Stimulated activated CD8-positive, alpha-beta memory T cell treated with anti-CD3 and anti-CD28 coated beads, Interleukin-4, amount 100 ng/mL, for 1 hour (primary cell): Measurements from ENCODE around the gene TAF3.

Experiments used
- DNase-seq, 2 donors: peaks; one replicate each; pipeline ENCODE4 v3.0.0-alpha.2; 2020; ENCODE audit warnings: low read depth in 2 of 2, low spot score in 1 of 2

Gene TAF3

DNA sequence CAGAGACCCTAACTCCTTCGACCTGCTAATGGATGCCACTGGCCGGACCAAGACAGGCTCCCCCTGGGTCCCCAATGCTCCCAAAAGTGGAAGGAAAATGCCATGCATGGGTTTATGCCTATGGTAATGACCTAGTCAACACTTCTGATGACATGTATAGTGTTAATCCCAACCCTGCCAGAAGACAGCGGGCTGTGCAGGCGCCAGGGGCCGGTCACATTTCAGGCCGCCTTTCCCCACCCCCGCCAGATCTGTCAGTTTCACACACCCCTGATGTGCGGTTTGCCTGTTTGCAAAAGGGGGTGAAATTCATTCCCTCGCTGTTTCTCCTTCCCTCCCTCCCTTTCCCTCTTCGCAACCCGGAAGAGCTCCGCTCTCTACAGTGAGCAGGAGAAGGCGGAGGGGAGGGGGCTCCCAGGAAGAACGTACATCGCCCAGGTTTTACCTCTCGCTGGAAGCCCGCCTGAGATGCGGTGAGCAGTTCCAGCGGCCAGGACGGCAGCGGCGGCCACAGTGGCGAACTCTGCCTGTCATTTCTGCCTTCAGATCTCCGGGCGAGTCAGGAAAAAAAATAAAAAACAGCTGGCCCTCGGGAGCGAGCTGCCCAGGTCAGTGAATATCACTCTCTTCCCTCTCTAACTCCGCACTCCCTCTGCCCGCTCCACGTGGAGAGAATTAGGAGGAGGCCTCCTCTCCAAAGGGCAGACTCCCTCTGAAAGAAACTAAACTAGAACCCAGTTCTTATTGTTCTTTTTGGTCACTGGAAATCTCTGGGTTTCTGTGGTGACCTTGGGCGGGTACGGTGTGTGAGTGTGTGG, 226.8 kb downstream of the TAF3 start:
- no peak for DNase-seq

DNA sequence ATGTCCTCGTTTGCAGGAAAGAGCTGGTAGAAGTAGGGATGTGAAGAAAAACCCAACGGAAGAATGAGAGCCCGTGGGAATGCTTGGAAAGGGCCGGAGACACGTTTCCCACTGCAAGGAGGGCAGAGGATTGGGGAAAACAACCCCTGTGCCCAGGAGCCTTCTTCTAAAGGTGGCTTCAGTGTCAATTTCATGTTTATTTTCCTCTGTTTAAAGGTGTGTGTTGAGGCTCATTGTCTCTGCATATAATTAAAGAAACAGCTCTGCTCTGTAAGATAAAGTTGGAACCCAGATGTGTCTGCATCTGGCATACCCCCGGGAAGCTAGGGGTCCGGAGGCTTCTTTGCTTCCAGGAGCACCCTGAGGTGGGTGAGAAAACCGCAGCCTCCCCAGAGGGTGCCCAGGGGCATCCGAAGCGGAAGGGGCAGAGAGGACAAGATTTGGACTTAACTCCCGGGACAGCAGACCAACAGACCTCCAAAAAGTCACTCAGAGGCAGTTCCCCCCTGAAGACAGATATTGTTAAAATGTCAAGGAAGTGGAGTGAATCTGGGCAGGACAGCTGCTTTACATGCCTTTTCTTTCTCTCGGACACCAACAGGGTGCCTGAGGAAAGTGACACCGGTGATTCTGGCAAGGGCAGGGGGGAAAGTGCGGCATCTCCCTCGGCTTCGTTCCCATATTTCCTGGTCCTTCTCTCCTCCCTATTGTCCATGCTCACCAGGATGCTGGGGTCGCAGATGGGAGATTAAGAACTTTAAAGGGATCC, 227.6 kb downstream of the TAF3 start:
- DNase-seq, result no peak

DNA sequence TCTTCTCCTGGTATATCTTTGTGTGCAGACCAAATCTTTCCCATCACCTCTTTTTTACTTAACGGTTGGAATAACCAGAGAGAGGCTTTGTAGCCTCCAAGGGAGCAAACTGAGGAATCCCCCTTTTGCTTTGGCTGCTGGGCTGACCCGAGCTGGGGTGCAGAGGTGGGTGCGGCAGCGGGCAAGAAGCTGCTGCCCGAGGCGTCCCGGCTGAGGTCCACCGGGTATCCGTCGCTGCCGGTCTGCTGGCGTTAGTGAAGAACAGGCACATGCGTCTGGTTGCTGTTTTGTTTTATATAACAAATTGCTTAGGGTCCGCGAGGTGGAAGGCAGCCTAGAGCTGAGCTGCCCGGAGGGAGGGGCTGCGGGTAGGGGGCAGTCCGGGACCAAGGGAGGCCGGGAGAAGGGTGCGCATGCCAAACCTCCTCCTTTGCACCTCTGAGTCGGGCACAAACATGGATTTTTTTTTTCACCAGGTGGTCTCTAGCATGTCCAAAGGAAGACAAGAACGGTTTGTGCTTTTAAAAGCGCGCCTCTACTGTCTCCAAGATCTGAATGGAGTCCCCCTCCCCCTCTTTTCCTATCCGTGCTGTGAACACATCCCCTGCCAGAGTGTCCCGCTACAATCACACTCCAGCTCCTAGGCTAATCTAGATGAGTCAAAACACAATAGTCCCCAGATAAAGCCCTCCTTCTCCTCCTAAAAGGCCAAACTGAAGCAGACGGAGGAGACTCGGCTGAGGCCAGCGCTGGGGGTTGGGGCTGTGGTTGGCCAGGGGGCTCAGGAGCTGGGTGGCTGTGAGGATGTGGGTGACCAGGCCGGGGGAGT, 229.4 kb downstream of the TAF3 start:
- DNase-seq, result no peak

DNA sequence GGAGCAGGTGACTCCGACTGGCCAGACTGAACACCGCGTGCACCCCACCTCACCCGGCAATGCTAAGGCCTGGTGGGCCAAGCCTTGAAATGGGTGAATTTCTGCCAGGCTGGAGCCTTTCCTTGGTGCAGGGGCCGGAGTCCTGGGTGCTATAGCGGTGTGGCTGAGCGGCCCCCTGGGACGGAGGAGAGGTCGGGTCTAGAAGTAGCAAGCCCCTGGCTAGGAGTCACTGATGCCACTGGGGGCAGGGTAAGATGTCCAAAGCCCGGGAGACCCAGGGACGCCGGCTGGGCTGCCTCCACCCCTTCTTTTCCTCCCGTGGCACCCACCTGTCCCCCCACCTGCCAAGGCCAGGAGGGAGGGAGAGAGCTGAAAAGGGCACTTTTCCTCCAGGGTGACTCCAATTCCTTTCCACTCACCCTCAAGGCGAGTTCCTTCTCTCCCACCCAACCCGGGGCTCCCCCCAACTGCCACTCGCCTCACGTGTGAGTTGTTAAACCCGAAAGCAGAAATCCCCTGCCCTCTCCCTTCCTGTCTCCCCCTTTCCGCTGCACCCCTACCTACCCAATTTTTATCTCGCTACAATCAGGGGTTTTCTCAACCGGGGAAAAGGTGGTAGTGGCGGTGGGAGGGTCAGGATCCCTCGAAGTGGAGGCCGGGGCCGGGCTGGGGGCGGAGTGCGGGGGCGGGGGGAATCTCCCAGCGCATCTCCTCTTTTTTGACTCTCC, 230.1 kb downstream of the TAF3 start:
- no peak for DNase-seq

DNA sequence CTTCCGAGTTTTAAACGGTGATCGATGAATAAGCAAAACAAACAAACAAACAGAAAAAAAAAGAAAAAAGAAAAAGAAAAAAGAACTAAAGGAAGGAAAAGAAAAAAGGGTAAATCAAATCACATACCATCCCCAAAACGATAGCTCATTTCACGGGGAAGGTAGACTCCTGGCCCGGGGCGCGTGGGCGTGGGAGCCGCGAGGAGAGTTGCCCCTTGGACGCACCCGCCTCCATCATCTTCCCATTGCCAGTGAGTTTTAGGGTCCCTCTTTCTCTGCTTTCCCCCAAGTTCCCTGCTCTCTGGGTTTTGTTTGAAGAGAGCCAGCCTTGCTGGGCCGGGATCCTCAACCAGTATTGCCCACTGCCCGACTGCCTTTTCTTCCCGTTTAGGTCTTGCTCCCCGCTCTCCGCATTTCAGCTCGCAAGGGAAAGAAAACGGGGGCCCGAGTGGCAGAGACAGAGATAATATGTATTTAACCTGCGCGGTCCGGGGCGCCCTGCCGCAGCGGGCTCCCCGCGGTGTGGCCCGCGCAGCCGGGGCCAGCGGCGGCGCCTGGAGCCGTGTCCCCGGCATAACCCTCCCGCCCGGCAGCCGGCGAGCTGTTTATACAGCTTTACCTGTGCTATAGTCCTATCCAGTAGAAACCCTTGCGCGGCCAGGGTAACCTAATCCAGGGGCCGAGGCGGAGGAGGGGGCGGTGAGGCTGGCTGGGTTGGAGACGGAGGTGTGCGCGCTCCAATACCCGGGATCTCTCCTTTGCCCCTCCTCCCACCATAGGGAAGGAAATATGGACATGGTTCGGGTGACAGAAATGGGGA, 230.9 kb downstream of the TAF3 start:
- no peak for DNase-seq

DNA sequence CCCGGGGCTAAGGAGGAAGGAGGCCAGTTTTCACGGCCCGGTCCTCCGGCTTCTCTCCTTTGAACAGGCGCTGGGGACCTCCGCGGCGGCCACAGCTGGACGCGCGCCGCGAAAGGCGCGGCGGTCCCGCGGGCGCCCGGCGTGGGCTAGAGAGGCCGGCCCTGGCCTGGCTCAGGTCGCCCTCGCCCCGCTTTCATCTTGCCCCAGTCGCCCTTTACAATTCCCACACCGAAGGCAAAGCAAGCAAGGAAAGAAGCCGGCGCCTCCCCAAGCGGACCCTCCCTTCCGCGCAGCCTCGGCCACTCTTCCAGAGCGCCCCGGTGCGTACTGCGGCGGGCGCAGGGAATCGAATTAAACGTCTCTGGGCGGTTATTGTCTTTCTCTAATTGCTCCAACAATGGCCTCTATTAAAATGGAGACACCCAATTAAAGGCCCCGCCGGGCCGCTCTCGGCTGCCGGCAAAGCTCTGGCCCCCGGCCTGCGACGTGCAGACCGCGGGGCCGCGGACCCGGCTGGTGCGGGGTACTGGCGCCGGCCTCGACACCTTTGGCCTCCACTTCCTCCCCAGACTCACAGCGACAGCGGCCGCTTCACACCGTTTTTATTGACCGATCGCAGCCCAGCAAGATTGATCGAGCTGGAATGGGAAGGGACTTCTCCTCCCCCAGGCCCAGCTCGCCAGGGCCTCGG, 231.7 kb downstream of the TAF3 start:
- DNase-seq, result no peak

DNA sequence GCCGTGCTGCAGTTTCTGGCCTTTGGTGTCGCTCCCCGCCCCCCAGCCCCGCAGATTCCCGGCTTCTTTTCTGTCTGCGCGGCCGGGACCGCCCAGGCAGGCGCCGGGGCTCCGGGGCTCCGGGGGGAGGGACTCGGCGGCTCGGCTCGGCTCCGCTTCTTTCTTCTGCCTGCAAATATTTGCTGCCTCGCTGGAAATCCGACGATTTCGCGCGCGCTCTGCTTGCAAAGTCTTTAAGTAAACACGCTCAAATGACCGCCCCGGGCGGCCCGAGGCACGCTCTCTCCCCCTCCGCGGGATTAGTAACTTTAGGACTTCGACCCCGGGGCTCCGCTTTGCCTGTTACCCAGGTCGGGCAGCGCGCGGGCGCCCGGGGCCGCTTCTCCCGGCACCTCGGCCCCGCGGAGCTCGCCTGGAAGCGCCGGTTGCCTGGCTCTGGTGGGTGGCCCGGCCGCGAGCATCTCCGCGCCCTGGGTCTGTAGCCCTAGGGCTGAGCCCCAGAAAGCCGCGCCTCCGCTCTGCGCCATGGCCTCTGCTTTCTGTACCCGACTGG, 232.3 kb downstream of the TAF3 start:
- DNase-seq, result no peak

DNA sequence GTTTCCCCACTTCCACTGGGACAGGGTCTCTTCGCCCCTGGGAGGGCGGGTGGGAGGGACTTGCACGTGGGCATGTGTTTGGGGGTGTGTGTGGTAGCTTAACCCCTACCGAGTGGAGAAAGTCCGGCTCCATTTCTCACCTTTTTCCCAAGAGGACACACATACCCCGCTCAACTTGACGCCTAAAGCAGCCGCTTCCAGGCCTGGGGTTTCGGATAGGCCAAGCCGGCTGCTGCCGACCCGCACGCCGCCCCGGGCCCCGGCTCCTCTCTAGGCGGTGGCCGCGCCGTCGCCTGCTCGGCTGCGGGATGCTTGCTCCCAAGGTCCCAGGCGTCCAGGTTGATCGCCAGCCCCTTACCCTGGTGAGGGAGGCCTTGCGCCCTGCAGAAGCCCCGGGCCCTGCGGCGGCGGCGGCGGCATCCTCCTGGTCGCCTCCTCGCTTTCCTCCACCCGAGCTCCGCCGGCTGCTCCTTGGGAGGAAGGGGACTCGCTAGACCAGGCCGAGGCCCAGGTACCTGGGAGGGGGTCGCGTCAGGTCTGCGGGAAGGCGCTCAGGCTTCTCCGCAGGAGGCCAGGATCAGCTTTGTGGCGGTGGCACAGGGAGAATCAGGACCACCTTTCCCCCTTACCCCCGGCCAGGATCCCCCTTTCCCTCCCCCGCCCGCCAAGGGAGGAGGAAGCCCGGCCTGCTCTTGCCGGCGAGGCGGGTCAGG, 233.0 kb downstream of the TAF3 start:
- DNase-seq, result no peak

DNA sequence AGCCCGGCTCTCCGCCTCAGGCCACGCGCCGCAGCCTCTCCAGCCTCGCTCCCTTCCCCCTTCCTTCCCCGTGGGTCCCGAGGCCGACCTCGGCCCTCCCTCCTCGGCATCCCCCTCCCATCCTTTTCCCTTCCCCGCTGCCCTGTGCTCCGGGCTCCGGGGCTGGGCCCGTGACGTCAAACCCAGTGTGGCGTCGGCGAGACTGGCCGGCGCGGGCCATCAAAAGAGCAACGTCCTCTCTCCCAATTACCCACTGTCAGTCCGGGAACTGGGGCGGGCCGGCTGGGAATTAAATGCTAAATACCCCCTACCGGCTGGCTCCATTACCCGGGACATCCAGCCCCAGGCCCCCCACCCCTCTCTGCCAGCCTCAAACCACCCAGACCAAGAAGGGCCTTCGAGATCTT, 233.5 kb downstream of the TAF3 start:
- no peak for DNase-seq

DNA sequence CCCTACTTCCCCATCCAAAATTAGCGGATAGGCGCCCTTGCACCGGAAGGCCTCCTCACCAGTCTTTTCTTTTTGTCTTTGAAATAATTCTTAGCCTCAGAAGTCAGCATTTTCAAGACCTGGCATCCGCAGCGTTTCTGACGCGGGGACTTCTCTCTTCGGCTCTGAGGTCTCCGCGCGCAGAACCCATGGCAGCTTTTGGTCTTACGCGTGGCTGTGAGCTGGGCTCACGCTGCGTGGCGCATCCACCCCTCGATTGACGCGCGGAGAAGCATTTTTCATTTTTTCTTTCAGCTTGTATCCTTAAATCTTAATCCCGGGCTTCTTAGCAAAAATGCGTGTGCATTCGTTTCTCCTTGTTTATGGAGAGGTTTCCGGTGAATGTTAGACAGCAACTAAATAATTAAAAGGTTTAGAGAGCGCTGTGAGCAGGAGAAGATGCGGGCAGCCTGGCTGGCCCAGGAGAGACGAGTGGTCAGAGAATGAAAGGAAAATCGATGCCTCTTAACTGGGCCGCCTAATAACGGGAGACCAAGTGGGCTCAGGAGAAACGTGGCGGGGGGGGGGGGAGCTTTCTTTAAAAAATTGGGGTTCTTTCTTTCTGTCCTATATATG, 234.1 kb downstream of the TAF3 start:
- DNase-seq, result no peak

DNA sequence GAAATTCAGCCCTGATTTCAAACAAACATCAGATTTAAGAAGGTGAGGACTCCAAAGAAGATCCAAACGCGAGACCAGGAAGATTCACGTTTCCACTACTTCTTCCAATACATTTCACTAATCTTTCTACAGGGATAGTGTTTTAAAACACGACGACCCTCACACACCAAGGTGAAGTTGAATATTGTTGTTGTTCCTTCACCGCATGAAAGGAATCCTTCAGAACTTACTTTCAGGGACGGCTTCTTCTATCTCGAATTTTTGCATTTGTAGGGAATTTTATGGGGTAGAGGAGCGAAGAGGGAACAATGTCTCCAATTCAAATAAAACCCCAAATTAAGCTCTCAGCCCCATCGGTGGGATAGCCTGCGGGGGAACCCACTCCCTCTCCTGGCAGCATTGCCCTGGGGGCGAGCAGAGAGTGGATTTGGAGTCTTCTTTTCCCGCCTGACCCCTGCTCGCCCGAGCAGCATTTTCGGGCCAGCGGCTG, 234.7 kb downstream of the TAF3 start:
- no peak for DNase-seq

DNA sequence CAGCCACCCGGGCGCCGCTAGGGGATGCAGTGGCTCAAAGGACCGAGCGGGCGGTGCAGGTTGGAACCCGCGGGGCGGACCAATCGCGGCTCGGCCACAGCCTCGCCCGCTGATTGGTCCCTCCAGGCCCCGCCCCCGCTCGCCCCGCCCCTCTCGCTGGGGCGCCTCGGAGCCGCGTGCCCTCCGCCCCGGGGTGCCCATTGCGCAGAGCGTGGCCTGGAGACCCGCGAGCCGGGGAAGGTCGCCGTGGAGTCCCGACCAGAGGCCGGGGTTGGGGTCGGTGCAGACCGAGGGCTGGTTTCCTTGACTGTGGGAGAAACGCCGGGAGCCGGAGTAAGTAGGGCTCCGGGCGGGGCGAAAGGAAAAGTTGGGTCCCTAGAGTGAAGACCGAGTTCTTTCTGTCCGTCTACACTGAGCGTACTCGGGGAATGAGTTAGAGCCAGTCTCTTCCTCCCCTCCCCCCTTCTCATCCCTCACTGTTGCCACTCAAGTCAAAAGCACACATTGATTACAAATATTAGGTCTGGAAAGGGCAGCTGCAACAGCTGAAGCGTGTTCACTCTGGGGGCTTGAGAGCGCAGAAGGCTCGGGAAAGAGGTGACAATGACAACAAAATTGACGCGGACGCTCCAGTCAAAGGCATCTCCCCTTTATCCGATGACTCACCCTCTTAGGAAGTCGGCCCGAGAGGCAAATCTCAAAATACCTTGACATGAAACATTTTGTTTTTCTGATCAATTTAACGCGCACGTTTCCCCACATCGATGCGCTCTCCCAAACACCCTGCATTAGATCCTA, 235.3 kb downstream of the TAF3 start:
- DNase-seq, result peak; percentile 88

DNA sequence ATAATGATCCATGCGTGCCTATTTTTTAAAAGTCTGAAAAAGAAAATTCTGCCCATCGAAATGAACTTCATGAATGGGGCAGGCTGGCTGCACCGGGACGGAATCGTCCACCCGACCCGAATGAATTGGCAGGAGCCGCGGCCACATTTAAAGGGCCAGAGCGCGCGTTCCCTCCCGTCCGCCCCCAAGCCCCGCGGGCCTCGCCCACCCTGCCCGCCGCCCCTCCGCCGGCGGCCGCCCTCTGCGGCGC, 235.9 kb downstream of the TAF3 start:
- DNase-seq, result no peak

DNA sequence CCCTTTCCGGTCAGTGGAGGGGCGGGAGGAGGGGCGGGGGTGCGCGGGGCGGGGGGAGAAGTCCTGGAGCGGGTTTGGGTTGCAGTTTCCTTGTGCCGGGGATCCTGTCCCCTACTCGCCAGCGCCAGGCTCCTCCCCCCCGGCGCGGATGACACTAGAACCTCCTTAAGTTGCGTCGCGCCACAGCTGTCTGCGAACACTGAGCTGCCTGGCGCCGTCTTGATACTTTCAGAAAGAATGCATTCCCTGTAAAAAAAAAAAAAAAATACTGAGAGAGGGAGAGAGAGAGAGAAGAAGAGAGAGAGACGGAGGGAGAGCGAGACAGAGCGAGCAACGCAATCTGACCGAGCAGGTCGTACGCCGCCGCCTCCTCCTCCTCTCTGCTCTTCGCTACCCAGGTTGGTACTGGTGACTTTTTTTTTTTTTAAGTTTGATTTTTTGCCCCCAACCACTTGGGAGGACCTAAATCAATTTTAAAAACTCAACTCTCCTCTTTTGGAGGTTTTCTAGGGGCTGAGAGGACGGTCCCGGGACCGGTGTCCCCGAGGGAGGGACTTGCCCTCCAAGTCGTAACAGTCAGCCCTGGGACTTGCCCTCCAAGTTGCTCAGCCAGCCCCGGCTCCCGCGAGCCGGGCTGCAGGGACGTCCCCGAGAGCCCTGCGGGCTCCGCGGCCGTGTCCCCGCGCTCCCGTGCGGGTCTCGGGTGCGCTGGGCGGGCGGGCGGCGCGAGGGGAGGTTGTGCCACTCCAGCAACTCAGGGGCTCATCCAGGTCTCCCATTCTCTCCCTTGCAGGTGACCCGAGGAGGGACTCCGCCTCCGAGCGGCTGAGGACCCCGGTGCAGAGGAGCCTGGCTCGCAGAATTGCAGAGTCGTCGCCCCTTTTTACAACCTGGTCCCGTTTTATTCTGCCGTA, 236.4 kb downstream of the TAF3 start, which contains the start of gene GATA3:
Gene GATA3, plus strand, starts transcription at position 195 of the 914 bp plus-strand sequence. CDS start 968 bp downstream, outside the sequence.
- DNase-seq, result peak in 1 of 2 donors; percentile 60

DNA sequence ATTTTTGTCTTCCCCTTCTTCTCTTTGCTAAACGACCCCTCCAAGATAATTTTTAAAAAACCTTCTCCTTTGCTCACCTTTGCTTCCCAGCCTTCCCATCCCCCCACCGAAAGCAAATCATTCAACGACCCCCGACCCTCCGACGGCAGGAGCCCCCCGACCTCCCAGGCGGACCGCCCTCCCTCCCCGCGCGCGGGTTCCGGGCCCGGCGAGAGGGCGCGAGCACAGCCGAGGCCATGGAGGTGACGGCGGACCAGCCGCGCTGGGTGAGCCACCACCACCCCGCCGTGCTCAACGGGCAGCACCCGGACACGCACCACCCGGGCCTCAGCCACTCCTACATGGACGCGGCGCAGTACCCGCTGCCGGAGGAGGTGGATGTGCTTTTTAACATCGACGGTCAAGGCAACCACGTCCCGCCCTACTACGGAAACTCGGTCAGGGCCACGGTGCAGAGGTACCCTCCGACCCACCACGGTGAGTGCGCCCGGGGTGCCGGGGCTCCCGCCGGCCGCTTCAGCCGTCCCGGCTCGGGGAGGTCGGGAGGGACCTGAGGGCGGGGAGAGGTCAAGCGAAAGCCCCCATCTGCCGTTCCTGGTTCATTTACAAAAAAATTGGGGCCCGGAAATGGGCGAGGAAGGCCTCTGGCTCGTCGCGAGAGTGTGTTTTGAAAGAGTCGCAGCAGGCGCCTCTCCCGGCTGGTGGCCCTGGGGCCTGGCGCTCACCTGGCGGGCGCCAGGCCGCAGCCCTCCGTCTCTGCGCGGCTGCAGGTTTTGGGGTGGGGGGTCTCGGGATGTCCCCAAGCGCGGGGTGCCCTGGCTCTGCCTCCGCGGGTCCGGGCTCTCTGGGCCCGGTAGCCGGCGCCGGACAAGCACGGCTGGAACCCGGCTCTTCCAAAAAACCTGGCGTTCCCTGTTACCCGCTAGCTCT, 237.4 kb downstream of the TAF3 start:
- no peak for DNase-seq
